CD14-positive monocyte (primary cell): ENCODE results near the gene SPZ1. TPM values are rescaled to one million over a fixed set of nuclear protein-coding genes. Genes with fewer than 3 reads are reported as not detected.

Experiments
- DNase-seq, 3 donors: peaks; one replicate each; pipeline ENCODE4 v3.0.0-alpha.2; 2011 to 2022
- H2AFZ ChIP-seq: 2 replicates; pipeline ENCODE4 v1.6.0; 2012; ENCODE audit warnings: mild to moderate bottlenecking, low read depth, low read length, inconsistent platforms; ENCODE audit not compliant: insufficient read depth, poor library complexity, severe bottlenecking
- H3K27ac ChIP-seq, 2 donors: 1 replicate in 1 of 2; 2 replicates in 1 of 2; pipeline ENCODE4 v1.5.1; 2012 to 2013; ENCODE audit warnings: low read length in 2 of 2, control low read depth in 1 of 2, inconsistent platforms in 1 of 2, low read depth in 1 of 2, mild to moderate bottlenecking in 1 of 2
- H3K27me3 ChIP-seq, 2 donors: one replicate each; pipeline versions ENCODE4 v1.6.0 to v1.6.1; 2011 to 2013; ENCODE audit warnings: low read length in 2 of 2; ENCODE audit not compliant: control insufficient read depth in 2 of 2, insufficient read depth in 2 of 2
- H3K36me3 ChIP-seq, 2 donors: replicated peaks in 1 of 2; 1 replicate in 1 of 2; 2 replicates in 1 of 2; pipeline versions ENCODE4 v1.5.1 to v1.6.1; 2012 to 2013; ENCODE audit warnings: low read length in 2 of 2, control low read depth in 1 of 2, inconsistent platforms in 1 of 2, mild to moderate bottlenecking in 1 of 2; ENCODE audit not compliant: insufficient read depth in 2 of 2, control insufficient read depth in 1 of 2
- H3K4me1 ChIP-seq, 2 donors: 1 replicate in 1 of 2; 2 replicates in 1 of 2; pipeline versions ENCODE4 v1.5.1 to v1.6.1; 2012 to 2013; ENCODE audit warnings: low read length in 2 of 2, control low read depth in 1 of 2, inconsistent platforms in 1 of 2, mild to moderate bottlenecking in 1 of 2, moderate library complexity in 1 of 2; ENCODE audit not compliant: insufficient read depth in 2 of 2, control insufficient read depth in 1 of 2
- H3K4me2 ChIP-seq: replicated peaks from 2 replicates; pipeline ENCODE3; 2012; ENCODE audit warnings: low read length, moderate library complexity, mild to moderate bottlenecking; ENCODE audit not compliant: poor library complexity, severe bottlenecking; ENCODE audit errors: extremely low read depth
- H3K4me3 ChIP-seq, 3 experiments: fragments of 200-600 bp in 1 of 3; sonication (generic) in 1 of 3; replicated peaks in 1 of 3; 1 replicate in 2 of 3; 2 replicates in 1 of 3; pipeline ENCODE4 v1.5.1; 2011 to 2013; ENCODE audit warnings: low read length in 3 of 3, mild to moderate bottlenecking in 3 of 3, control low read depth in 2 of 3, low read depth in 2 of 3, inconsistent platforms in 1 of 3, moderate library complexity in 1 of 3
- H3K79me2 ChIP-seq: 2 replicates; pipeline ENCODE4 v1.6.0; 2012; ENCODE audit warnings: mild to moderate bottlenecking, control low read depth, inconsistent platforms, low read length, moderate library complexity; ENCODE audit not compliant: insufficient read depth
- H3K9ac ChIP-seq: 2 replicates; pipeline ENCODE4 v1.6.0; 2017; ENCODE audit warnings: low read length, mild to moderate bottlenecking; ENCODE audit not compliant: insufficient read depth, poor library complexity, severe bottlenecking
- H3K9me3 ChIP-seq, 2 donors: replicated peaks in 1 of 2; 1 replicate in 1 of 2; 2 replicates in 1 of 2; pipeline versions ENCODE4 v1.5.1 to v1.6.1; 2012 to 2013; ENCODE audit warnings: low read length in 2 of 2, control low read depth in 1 of 2; ENCODE audit not compliant: control insufficient read depth in 1 of 2, insufficient read depth in 1 of 2
- H4K20me1 ChIP-seq: 2 replicates; pipeline ENCODE4 v1.6.0; 2012; ENCODE audit warnings: mild to moderate bottlenecking, low read length, control low read depth, moderate library complexity; ENCODE audit not compliant: insufficient read depth
- H3K27ac Mint-ChIP-seq, 7 donors: one replicate each; pipeline ENCODE4 v1.8.0; 2020; ENCODE audit warnings: mild to moderate bottlenecking in 7 of 7, mixed read lengths in 7 of 7, moderate library complexity in 6 of 7, inconsistent platforms in 2 of 7
- H3K27me3 Mint-ChIP-seq, 3 donors: one replicate each; pipeline ENCODE4 v1.8.0; 2021 to 2022; ENCODE audit warnings: low read depth in 3 of 3, mild to moderate bottlenecking in 3 of 3, mixed read lengths in 3 of 3, moderate library complexity in 3 of 3, inconsistent platforms in 1 of 3
- H3K36me3 Mint-ChIP-seq, 2 donors: one replicate each; pipeline ENCODE4 v1.8.0; 2020; ENCODE audit warnings: mixed read lengths in 2 of 2, inconsistent platforms in 1 of 2, mild to moderate bottlenecking in 1 of 2
- H3K4me1 Mint-ChIP-seq: one replicate; pipeline ENCODE4 v1.8.0; 2020; ENCODE audit warnings: mild to moderate bottlenecking, mixed read lengths
- H3K4me3 Mint-ChIP-seq, 2 donors: one replicate each; pipeline ENCODE4 v1.8.0; 2020; ENCODE audit warnings: mild to moderate bottlenecking in 2 of 2, mixed read lengths in 2 of 2, moderate library complexity in 1 of 2
- H3K9me3 Mint-ChIP-seq, 7 donors: one replicate each; pipeline ENCODE4 v1.8.0; 2020 to 2022; ENCODE audit warnings: mixed read lengths in 7 of 7, mild to moderate bottlenecking in 6 of 7, moderate library complexity in 6 of 7, inconsistent platforms in 2 of 7
- WGBS: methylation state at CpG from one replicate; pipeline ENCODE4 v1.1.5; 2013; ENCODE audit warnings: missing lambda C conversion rate; ENCODE audit not compliant: insufficient coverage; 5-methylcytosine and 5-hydroxymethylcytosine counted together
- intact Hi-C, 2 donors: fragments of 100-400 bp; cut with micrococcal nuclease; formaldehyde crosslinking; loops; one replicate each; pipeline versions ENCODE4 v1.15.0 to v1.15.1; 2023
- polyA plus RNA-seq, 3 donors: library from polyadenylated mRNA; depleted of rRNA in 1 of 3; unstranded in 2 of 3; stranded (reverse) in 1 of 3; fragments of 300-500 nt in 2 of 3; fragments of >200 nt in 1 of 3; fragmentation: Illumina TruSeq in 2 of 3; gene quantifications; 1 replicate in 2 of 3; 2 replicates in 1 of 3; pipeline ENCODE4 v1.2.3, GENCODE V29; 2012 to 2021
- small RNA-seq: library from RNA; depleted of rRNA; stranded (forward); fragments of <200 nt; gene quantifications from one replicate; pipeline ENCODE3, GENCODE V24; 2012; ENCODE audit warnings: low read depth; ENCODE audit not compliant: insufficient read length
- TF ChIP-seq, protein P1 (sequence below): fragments of 200-600 bp; IDR thresholded peaks from one replicate; pipeline ENCODE4 v1.8.0; 2022; ENCODE audit warnings: antibody characterized with exemption, mild to moderate bottlenecking

SPZ1 gene
- polyA plus RNA-seq, 3 donors, result not detected

DNA sequence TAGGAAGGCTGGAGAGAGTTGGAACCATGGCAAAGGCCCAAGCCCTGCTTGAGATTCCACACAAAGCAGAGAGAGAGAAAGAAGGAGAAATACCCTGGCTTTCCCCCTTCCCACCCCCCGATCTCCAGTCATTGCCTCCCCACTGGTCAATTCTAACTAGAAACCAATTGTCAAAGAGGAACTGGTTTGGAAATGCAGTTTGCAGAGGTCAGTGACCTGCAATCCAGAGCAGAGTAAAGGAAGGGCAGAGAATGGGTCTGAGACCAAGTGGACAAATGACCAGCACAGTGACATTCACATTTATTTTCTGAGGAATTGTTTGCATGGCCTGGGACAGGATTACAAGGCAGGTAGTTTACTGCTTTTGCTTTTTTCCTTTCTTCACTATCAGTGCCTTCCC is 50.6 kb downstream of the SPZ1 start:
- no peaks in the 10 kb centered on the region for H3K36me3 ChIP-seq
- no CpG with 5 or more reads among the region's 1 CpG for WGBS
- peak overlapping the region; percentile 22 for H3K4me2 ChIP-seq
- H3K27me3 ChIP-seq, result no peaks in the 10 kb centered on the region
- H3K9ac ChIP-seq, result no peak overlapping the region
- no peaks in the 10 kb centered on the region for H3K36me3 Mint-ChIP-seq
- peak overlapping the region in 1 of 2 donors; percentile 58 for H3K27ac ChIP-seq
- H3K27me3 Mint-ChIP-seq, result peaks cover 0 to 2% (median 2%) of the 10 kb centered on the region in 3 donors
- H3K9me3 ChIP-seq, result peaks cover 0 to 7% of the 10 kb centered on the region in 2 donors
- H3K4me1 ChIP-seq, result peaks cover 9 to 12% of the 10 kb centered on the region in 2 donors
- no peaks in the 10 kb centered on the region for H4K20me1 ChIP-seq
- H3K4me1 Mint-ChIP-seq, result peaks cover 11% of the 10 kb centered on the region
- intact Hi-C loops, result no loop called here
- peak overlapping the region in 1 of 3 experiments; percentile 33 for H3K4me3 ChIP-seq
- peak overlapping the region; percentile 69 for H2AFZ ChIP-seq
- H3K4me3 Mint-ChIP-seq, result peak overlapping the region in 1 of 2 donors; percentile 52
- H3K79me2 ChIP-seq, result no peaks in the 10 kb centered on the region
- TF ChIP-seq, protein P1, sequence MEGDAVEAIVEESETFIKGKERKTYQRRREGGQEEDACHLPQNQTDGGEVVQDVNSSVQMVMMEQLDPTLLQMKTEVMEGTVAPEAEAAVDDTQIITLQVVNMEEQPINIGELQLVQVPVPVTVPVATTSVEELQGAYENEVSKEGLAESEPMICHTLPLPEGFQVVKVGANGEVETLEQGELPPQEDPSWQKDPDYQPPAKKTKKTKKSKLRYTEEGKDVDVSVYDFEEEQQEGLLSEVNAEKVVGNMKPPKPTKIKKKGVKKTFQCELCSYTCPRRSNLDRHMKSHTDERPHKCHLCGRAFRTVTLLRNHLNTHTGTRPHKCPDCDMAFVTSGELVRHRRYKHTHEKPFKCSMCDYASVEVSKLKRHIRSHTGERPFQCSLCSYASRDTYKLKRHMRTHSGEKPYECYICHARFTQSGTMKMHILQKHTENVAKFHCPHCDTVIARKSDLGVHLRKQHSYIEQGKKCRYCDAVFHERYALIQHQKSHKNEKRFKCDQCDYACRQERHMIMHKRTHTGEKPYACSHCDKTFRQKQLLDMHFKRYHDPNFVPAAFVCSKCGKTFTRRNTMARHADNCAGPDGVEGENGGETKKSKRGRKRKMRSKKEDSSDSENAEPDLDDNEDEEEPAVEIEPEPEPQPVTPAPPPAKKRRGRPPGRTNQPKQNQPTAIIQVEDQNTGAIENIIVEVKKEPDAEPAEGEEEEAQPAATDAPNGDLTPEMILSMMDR, result no peak
- H3K27ac Mint-ChIP-seq, result peak overlapping the region in 5 of 7 donors; percentile 64 to 76 (median 66)
- H3K9me3 Mint-ChIP-seq, result peaks cover 4 to 12% (median 9%) of the 10 kb centered on the region in 7 donors
- DNase-seq, result peak in 1 of 3 donors; percentile 4

Small RNA genes lying within 50 kb of the gene (small RNA-seq; reads per million reads assigned to genes)
- gene AC026410.2 (not detected), gene RF00322 (not detected), gene RNU6-211P (not detected)

Other genes with a start within 250 kb of the SPZ1 start
- 10 to 100 TPM in 1 of 3 donors, 1 to 10 TPM in 2; 5.0 to 35.9 (median 7.3) TPM for gene SERINC5, start 64.0 kb upstream of the SPZ1 start, polyA plus RNA-seq
- 10 to 100 TPM in 2 of 3 donors, 1 to 10 TPM in 1; 9.4 to 15.8 (median 10.7) TPM for gene ZFYVE16, start 88.1 kb downstream of the SPZ1 start, polyA plus RNA-seq
- 10 to 100 TPM in 1 of 3 donors, 1 to 10 TPM in 2; 3.2 to 10.2 (median 4.5) TPM for gene FAM151B, start 168.1 kb downstream of the SPZ1 start, polyA plus RNA-seq